Spleen (tissue), 7 donors: Measurements from ENCODE around the gene LPCAT1.

Source experiments
- POLR2A ChIP-seq, 3 donors: fragments of 450-650 bp; IDR thresholded peaks; one replicate each; pipeline ENCODE4 v1.5.1; 2017; ENCODE audit warnings: antibody characterized with exemption in 3 of 3, mild to moderate bottlenecking in 1 of 3
- TF ChIP-seq, protein P1 (sequence below), 11 experiments: fragments of 200-600 bp in 7 of 11; fragments of 450-650 bp in 4 of 11; sonication (generic) in 4 of 11; IDR thresholded peaks in 8 of 11; conservative IDR thresholded peaks in 3 of 11; 1 replicate in 7 of 11; 2 replicates in 4 of 11; pipeline versions ENCODE4 v1.4.0 to v1.8.0; 2016 to 2021; ENCODE audit warnings: antibody characterized with exemption in 11 of 11, inconsistent platforms in 4 of 11, mild to moderate bottlenecking in 1 of 11
- donor health status: DM: no; HTN: no; CAD: no; lungs with moderate emphysema.
- donor health status: DM: no; HTN: no; CAD: no.
- donor health status: DM: no; HTN: no; CAD: no.

- TF ChIP-seq, protein P1, sequence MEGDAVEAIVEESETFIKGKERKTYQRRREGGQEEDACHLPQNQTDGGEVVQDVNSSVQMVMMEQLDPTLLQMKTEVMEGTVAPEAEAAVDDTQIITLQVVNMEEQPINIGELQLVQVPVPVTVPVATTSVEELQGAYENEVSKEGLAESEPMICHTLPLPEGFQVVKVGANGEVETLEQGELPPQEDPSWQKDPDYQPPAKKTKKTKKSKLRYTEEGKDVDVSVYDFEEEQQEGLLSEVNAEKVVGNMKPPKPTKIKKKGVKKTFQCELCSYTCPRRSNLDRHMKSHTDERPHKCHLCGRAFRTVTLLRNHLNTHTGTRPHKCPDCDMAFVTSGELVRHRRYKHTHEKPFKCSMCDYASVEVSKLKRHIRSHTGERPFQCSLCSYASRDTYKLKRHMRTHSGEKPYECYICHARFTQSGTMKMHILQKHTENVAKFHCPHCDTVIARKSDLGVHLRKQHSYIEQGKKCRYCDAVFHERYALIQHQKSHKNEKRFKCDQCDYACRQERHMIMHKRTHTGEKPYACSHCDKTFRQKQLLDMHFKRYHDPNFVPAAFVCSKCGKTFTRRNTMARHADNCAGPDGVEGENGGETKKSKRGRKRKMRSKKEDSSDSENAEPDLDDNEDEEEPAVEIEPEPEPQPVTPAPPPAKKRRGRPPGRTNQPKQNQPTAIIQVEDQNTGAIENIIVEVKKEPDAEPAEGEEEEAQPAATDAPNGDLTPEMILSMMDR (IDR thresholded peaks at IDR 0.05 in 8 of 11, conservative IDR thresholded peaks at IDR 0.05 in 3 of 11): no peak
- no peak for TF ChIP-seq POLR2A (IDR thresholded peaks at IDR 0.05)
Measured at GRCh38 chr5:1479066-1479465, 44.7 kb downstream of the LPCAT1 start.
